ENCODE results near the gene AFAP1L2.

AFAP1L2 gene

DNA sequence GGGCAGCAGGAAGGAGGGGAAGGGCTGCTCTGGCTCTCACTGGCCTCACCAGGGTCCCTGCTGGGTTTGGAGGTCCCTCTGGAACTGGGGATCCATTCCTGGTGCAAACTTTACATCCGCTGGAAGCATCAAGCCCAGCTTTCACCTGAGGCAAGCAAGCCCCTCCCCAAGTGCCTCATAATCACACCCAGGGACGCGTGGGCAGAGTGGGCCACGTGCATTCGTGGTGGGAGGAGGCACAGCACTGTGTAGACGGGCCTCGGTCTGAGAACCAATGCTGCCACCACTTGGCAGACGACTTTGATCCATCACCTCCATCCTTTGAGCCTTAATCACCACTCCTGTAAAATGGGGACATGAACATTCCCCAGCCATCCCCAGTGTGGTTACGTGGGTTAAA, 91.2 kb downstream of the AFAP1L2 start:
- DNase-seq (ENCODE audit: low spot score): no peak

DNA sequence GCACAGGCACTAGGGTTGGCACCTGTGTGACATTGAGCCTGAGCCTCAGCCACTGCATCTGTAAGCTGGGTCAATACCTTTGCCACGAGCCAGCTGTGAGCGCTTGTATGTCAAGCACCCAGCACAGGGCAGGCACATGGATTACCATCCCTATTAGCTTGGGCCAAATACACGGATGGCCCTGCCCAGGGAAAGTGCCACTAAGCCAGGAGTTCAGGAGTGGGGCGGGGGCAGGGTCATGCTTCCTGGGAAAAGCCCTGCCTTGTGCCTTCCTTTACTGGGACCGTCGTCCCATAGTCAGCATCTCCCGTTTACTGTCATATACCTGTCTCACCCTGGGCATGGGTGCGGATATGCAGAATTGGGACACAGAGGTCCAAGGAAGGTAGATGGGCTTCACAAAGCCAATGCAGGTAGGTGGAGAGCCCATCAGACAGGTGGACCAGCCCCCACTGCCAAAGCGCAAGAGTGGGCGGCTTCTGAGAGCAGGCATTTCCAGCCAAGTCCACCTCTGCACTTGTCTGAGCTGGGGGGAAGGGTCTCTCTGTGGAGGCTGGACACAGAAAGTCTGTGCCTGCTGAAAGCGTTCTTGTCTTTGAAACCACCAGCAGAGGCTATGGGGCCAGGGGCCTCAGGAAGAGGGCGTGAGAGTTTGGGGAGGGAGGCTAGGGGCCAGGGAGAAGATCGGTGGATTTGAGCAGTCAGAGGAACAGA, 92.6 kb downstream of the AFAP1L2 start:
- DNase-seq (ENCODE audit: low spot score): no peak

DNA sequence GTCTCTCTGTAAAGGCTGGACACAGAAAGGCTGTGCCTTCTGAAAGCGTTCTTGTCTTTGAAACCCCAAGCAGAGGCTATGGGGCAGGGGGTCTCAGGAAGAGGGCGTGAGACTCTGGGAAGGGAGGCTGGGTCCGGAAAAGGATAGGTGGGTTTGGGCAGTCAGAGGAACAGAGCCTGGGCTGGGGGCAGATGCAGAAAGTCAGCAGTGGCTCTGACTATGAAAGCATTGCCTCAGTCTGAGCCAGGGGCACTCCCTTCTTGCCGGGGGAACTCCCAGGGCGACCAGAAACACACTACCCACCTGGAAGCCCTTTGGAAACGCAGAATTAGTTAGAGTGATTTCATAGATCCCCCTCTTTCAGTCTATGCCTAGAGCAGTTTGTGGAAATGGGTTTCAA, 93.3 kb downstream of the AFAP1L2 start:
- DNase-seq (ENCODE audit: low spot score): no peak

- no peak for DNase-seq (ENCODE audit: low spot score)
These were observed 94.0 kb downstream of the AFAP1L2 start for GRCh38 chr10:114310346-114310745.

- DNase-seq (ENCODE audit: low spot score): no peak
These were observed 95.0 kb downstream of the AFAP1L2 start for GRCh38 chr10:114309364-114309651.

GRCh38 chr10:114308531-114309363, 95.6 kb downstream of the AFAP1L2 start:
- no peak for DNase-seq (ENCODE audit: low spot score)

- DNase-seq (ENCODE audit: low spot score): no peak
These were observed 96.6 kb downstream of the AFAP1L2 start for GRCh38 chr10:114307731-114308130.

- DNase-seq (ENCODE audit: low spot score): no peak
These were observed 98.0 kb downstream of the AFAP1L2 start for GRCh38 chr10:114306116-114306973.

DNA sequence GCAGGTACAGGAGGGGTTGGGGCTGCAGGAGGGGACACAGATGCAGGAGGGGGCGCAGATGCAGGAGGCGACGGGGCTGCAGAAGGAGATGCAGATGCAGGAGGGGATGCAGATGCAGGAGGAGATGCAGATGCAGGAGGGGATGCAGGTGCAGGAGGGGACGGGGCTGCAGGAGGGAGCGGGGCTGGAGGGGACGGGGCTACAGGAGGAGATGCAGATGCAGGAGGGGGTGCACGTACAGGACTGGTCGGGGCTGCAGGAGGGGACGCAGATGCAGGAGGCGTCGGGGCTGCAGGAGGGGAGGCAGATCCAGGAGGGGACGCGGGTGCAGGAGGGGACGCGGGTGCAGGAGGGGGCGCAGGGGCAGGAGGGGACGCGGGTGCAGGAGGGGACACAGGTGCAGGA, 98.8 kb downstream of the AFAP1L2 start:
- DNase-seq (ENCODE audit: low spot score): no peak

DNA sequence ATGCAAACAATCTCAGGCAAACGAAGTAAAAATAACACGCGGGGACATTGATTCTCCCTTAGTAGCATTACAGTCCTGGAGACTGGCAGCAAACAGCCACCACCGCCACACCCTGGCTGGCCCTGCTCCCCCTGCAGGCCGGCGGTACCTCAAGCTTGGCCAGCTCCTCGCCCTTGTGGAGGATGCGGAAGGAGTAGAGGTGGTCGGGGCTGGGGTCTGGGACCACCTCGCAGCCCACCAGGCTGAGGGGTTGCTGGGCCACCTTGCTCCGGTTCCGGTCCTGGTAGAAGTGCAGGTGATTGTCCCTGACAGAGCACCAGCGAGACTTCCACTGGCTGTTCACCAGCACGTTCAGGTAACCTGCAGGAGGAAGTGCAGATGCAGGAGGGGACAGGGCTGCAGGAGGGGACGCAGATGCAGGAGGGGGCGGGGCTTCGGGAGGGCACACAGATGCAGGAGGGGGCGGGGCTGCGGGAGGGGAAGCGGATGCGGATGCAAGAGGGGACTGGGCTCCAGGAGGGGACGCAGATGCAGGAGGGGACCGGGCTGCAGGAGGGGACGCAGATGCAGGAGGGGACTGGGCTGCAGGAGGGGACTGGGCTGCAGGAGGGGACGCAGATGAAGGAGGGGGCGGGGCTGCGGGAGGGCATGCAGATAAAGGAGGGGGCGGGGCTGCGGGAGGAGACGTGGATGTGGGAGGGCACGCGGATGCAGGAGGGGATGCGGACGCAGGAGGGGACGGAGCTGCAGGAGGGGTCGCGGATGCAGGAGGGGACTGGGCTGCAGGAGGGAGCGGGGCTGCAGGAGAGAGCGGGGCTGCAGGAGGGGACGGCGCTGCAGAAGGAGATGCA, 99.5 kb downstream of the AFAP1L2 start:
- no peak for DNase-seq (ENCODE audit: low spot score)

DNA sequence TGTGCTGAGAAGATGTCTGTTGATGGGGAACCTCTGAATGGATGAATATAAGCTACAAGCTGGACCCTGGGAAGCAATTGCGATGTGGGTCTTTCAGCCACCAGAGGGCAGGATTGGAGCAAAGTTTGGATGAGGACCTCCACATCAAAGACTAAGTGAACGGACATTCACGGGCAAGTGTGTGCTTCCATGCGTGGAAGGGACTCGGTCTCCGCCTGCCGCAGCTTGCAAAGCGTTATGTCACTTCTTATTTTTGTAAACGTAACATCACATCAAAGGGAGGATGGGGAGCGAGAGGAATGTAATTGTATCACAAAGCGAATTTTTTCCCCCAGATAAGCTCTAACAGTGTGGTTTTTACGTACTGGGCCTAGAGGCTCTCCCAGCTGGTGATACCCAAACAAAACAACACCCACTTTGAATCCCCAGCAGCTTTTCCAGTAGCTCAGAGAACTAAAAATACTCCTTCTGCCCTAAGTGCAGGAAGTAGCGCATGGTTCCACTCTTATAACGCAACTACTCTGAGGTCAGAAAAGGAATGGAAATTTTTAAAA, 100.2 kb downstream of the AFAP1L2 start:
- DNase-seq (ENCODE audit: low spot score): peak; percentile 83

- DNase-seq (ENCODE audit: low spot score): no peak
These were observed 100.7 kb downstream of the AFAP1L2 start for GRCh38 chr10:114303556-114303955.

- no peak for DNase-seq (ENCODE audit: low spot score)
These were observed 102.2 kb downstream of the AFAP1L2 start for GRCh38 chr10:114301951-114302710.

DNA sequence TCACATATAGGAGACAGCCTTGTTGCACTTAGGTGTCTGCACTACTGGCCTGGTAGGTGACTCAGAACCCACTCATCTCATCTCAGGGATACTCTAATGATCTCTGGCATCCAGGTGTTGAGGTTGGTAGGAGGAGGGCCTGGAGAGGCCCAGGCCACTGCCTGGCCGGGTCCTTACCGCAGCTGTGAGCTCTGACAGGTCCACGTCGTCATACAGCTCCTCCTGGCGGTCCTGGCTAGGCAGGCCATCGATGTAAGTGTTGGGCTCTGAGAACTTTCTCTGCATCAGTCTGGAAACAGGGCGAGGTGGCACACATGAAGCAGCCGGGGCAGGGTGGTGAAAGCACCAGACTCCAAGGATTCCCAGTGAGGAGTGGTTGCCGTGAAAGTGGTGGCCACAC, 103.1 kb downstream of the AFAP1L2 start:
- DNase-seq (ENCODE audit: low spot score): no peak

DNA sequence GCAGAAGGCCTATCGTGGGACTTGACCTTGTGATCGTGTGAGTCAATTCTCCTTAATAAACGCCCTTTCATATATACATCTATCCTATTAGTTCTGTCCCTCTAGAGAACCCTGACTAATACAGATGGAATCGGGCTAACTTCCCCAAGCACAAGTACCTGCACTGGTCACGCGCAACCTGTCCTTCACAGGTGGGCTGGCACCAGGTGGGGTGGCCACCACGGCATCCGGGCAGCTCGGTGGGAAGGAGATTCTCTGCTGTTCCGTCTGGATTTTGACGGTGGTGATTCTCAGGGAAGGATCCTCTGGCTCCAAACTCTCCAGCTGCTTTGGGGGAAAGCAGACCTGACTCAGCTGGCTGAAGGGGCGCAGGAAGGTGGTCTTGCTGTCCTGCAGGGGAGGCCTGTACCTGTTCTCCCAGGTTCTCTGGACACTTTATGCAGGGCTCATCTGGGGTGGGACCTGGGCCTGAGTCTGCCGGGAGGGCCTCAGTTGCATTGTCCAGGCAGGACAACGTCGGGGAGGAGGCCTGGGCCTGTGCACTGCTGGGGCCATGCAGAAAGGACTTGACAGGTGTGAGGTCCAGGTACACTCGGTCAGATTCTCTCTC, 104.2 kb downstream of the AFAP1L2 start:
- no peak for DNase-seq (ENCODE audit: low spot score)

GRCh38 chr10:114297136-114297705, 107.1 kb downstream of the AFAP1L2 start:
- no peak for DNase-seq (ENCODE audit: low spot score)

- no peak for DNase-seq (ENCODE audit: low spot score)
These were observed 108.9 kb downstream of the AFAP1L2 start for GRCh38 chr10:114295393-114295792.

DNA sequence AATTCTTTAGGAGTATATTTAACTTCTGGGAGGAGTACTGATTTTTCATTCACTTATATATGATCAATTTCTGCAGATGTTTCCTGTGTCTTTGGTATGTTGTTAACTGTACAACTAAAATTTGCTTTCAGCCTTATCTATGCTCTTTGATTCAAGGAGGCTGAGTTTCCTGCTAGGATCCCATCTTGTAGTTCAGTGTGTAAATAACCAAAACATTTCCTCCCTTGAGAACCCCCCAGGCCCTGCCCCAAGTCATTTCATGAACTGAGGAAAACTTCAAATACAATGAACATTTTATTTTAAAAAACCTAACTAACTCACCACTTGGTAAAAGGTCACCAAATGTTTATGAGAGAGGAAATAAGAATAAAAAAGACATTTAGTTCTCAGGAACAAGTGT, 109.8 kb downstream of the AFAP1L2 start:
- DNase-seq (ENCODE audit: low spot score): no peak

DNA sequence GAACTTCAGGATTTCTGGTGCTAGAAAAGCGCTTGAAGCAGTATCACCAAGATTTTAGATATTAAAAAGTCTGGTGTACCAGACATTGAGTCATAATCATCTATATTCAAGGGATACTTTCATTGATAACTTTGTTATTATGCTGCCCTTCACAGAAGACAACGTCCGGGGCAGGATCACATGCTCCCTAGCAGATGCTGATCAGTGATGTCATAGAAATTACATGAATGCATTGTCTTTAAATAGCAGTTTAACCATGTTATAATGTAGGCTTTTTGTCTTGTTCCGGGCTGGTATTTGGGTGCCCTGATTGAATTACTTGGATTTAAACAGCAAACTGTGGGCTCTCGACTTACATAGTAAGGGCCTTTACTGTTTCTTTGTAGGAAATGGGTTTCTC, 111.2 kb downstream of the AFAP1L2 start:
- DNase-seq (ENCODE audit: low spot score): no peak

DNA sequence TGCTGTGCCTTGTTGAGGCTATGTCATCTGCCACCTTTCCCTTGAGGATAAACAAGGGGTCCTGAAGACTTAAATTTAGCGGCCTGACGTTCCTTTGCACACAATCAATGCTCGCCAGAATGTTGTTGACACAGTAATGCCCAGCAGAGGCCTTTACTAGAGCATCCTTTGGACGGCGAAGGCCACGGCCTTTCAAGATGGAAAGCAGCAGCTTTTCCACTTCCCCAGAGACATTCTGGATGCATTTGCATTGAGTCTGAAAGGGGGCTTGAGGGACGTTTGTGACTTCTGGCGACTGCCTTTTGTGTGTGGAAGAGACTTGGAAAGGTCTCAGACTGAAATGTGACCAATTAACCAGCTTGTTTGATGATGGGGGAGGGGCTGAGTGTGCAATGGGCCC, 112.8 kb downstream of the AFAP1L2 start:
- no peak for DNase-seq (ENCODE audit: low spot score)
